IMR-90 (cell line): ENCODE results near the gene CNKSR3. TPM values are rescaled to one million over a fixed set of nuclear protein-coding genes. Genes with fewer than 3 reads are reported as not detected.

ENCODE experiments used
- ATAC-seq: fragments of 200-7000 bp; cut with Tn5 transposase; 2 replicates; pipeline ENCODE4 v1.9.1; 2020; ENCODE audit warnings: low read depth, mild to moderate bottlenecking, moderate library complexity
- BruUV-seq: library from RNA; stranded (reverse); fragments of 400-500 nt; replicated peaks from 2 replicates; lab custom pipeline; 2021; lab: Mats Ljungman, UMichigan
- CTCF ChIA-PET: fragments of 300-600 bp; formaldehyde crosslinking; extraction: SDS; loops from one replicate; lab custom pipeline; 2021; ENCODE audit warnings: antibody characterized with exemption; lab: Yijun Ruan, JAX
- POLR2A ChIA-PET: fragments of 300-600 bp; sonication (Branson Sonifier 250); formaldehyde crosslinking; loops from one replicate; lab custom pipeline; 2022; ENCODE audit warnings: antibody characterized with exemption; ENCODE audit not compliant: unreplicated experiment; lab: Charles Lee
- DNase-seq: peaks from one replicate; pipeline ENCODE4 v3.0.0; 2013
- H2AFZ ChIP-seq: replicated peaks from 2 replicates; pipeline ENCODE3; 2013; ENCODE audit warnings: low read length, mild to moderate bottlenecking; ENCODE audit not compliant: poor library complexity
- H2AK5ac ChIP-seq: 2 replicates; pipeline ENCODE4 v1.6.1; 2013; ENCODE audit warnings: low read depth, low read length, inconsistent platforms
- H2AK9ac ChIP-seq: replicated peaks from 2 replicates; pipeline ENCODE3; 2013; ENCODE audit warnings: mild to moderate bottlenecking, low read depth, low read length, moderate library complexity; ENCODE audit not compliant: poor library complexity
- H2BK120ac ChIP-seq: 2 replicates; pipeline ENCODE4 v1.6.1; 2013; ENCODE audit warnings: low read depth, low read length, inconsistent platforms
- H2BK15ac ChIP-seq: 3 replicates; pipeline ENCODE4 v1.6.1; 2013; ENCODE audit warnings: low read depth, low read length, inconsistent platforms
- H2BK20ac ChIP-seq: 2 replicates; pipeline ENCODE4 v1.6.1; 2013; ENCODE audit warnings: low read depth, mild to moderate bottlenecking, inconsistent platforms, low read length, moderate library complexity
- H2BK5ac ChIP-seq: 2 replicates; pipeline ENCODE4 v1.6.1; 2013; ENCODE audit warnings: mild to moderate bottlenecking, low read depth, low read length, inconsistent platforms; ENCODE audit not compliant: poor library complexity, severe bottlenecking
- H3K14ac ChIP-seq: replicated peaks from 2 replicates; pipeline ENCODE4 v1.6.1; 2013; ENCODE audit warnings: low read depth, low read length, inconsistent platforms
- H3K18ac ChIP-seq: 2 replicates; pipeline ENCODE4 v1.6.1; 2013; ENCODE audit warnings: low read depth, low read length, control low read depth
- H3K23ac ChIP-seq: 2 replicates; pipeline ENCODE4 v1.6.1; 2013; ENCODE audit warnings: low read depth, low read length, inconsistent platforms
- H3K27ac ChIP-seq: 2 replicates; pipeline ENCODE4 v1.5.1; 2013; ENCODE audit warnings: mild to moderate bottlenecking, control low read depth, low read length; ENCODE audit not compliant: insufficient read depth
- H3K27me3 ChIP-seq: 2 replicates; pipeline ENCODE4 v1.6.1; 2013; ENCODE audit warnings: low read length; ENCODE audit not compliant: control insufficient read depth, insufficient read depth
- H3K36me3 ChIP-seq: 2 replicates; pipeline ENCODE4 v1.6.1; 2013; ENCODE audit warnings: low read length, mixed read lengths; ENCODE audit not compliant: control insufficient read depth, insufficient read depth
- H3K4ac ChIP-seq: 2 replicates; pipeline ENCODE4 v1.6.1; 2013; ENCODE audit warnings: low read depth, low read length, inconsistent platforms
- H3K4me1 ChIP-seq: 2 replicates; pipeline ENCODE4 v1.6.1; 2013; ENCODE audit warnings: low read length, mixed read lengths; ENCODE audit not compliant: control insufficient read depth, insufficient read depth
- H3K4me2 ChIP-seq: 2 replicates; pipeline ENCODE4 v1.6.1; 2013; ENCODE audit warnings: low read depth, mild to moderate bottlenecking, control low read depth, low read length, moderate library complexity
- H3K4me3 ChIP-seq: 2 replicates; pipeline ENCODE4 v1.5.1; 2013; ENCODE audit warnings: low read depth, mild to moderate bottlenecking, control low read depth, low read length, moderate library complexity; ENCODE audit not compliant: insufficient read depth
- H3K56ac ChIP-seq: 2 replicates; pipeline ENCODE4 v1.6.1; 2013; ENCODE audit warnings: low read length, inconsistent platforms; ENCODE audit not compliant: insufficient read depth; ENCODE audit errors: extremely low read depth
- H3K79me1 ChIP-seq, 2 experiments: 2 replicates each; pipeline ENCODE4 v1.6.1; 2013; ENCODE audit warnings: low read length in 2 of 2, inconsistent platforms in 1 of 2, low read depth in 1 of 2
- H3K9ac ChIP-seq: 2 replicates; pipeline ENCODE4 v1.6.1; 2013; ENCODE audit warnings: low read depth, low read length, control low read depth
- H3K9me1 ChIP-seq: 2 replicates; pipeline ENCODE4 v1.6.1; 2013; ENCODE audit warnings: low read length, inconsistent platforms; ENCODE audit not compliant: insufficient read depth
- H3K9me3 ChIP-seq: 2 replicates; pipeline ENCODE4 v1.6.1; 2013; ENCODE audit warnings: low read length; ENCODE audit not compliant: control insufficient read depth, insufficient read depth
- H4K20me1 ChIP-seq: 2 replicates; pipeline ENCODE4 v1.6.1; 2013; ENCODE audit warnings: low read length, inconsistent platforms; ENCODE audit not compliant: insufficient read depth
- H4K5ac ChIP-seq: 2 replicates; pipeline ENCODE4 v1.6.1; 2013; ENCODE audit warnings: mild to moderate bottlenecking, low read depth, low read length, control low read depth
- H4K8ac ChIP-seq, 2 experiments: 2 replicates each; pipeline ENCODE4 v1.6.1; 2013; ENCODE audit warnings: low read depth in 2 of 2, low read length in 2 of 2, control low read depth in 1 of 2, inconsistent platforms in 1 of 2
- H4K91ac ChIP-seq: 2 replicates; pipeline ENCODE4 v1.6.1; 2013; ENCODE audit warnings: low read depth, low read length, inconsistent platforms; ENCODE audit not compliant: insufficient read depth
- CEBPB ChIP-seq: IDR thresholded peaks from 2 replicates; pipeline ENCODE4 v1.6.1; 2012; ENCODE audit warnings: low read depth, low read length, improper control_type of control experiment
- CHD1 ChIP-seq: IDR thresholded peaks from 2 replicates; pipeline ENCODE4 v1.6.1; 2012; ENCODE audit warnings: low read depth, low read length, improper control_type of control experiment
- FOS ChIP-seq: fragments of 150-350 bp; IDR thresholded peaks from 2 replicates; pipeline ENCODE4 v1.6.1; 2016; ENCODE audit warnings: low read depth, low read length
- MAFK ChIP-seq: IDR thresholded peaks from 2 replicates; pipeline ENCODE4 v1.6.1; 2012; ENCODE audit warnings: low read depth, low read length, improper control_type of control experiment
- MAZ ChIP-seq: IDR thresholded peaks from 2 replicates; pipeline ENCODE4 v1.6.1; 2012; ENCODE audit warnings: low read depth, mild to moderate bottlenecking, low read length, improper control_type of control experiment, moderate library complexity, borderline replicate concordance
- MXI1 ChIP-seq: IDR thresholded peaks from 2 replicates; pipeline ENCODE4 v1.6.1; 2012; ENCODE audit warnings: low read depth, mild to moderate bottlenecking, low read length, moderate library complexity, borderline replicate concordance
- POLR2A ChIP-seq: IDR thresholded peaks from 2 replicates; pipeline ENCODE4 v1.6.1; 2012; ENCODE audit warnings: mild to moderate bottlenecking, low read depth, low read length
- RAD21 ChIP-seq: IDR thresholded peaks from 2 replicates; pipeline ENCODE4 v1.6.1; 2012; ENCODE audit warnings: low read length, improper control_type of control experiment
- RCOR1 ChIP-seq: IDR thresholded peaks from 2 replicates; pipeline ENCODE4 v1.6.1; 2012; ENCODE audit warnings: mild to moderate bottlenecking, low read length, improper control_type of control experiment; ENCODE audit not compliant: insufficient replicate concordance
- RFX5 ChIP-seq: IDR thresholded peaks from 2 replicates; pipeline ENCODE4 v1.8.0; 2012; ENCODE audit warnings: low read depth, mild to moderate bottlenecking, low read length, moderate library complexity
- WGBS, 2 experiments: methylation state at CpG; one replicate each; pipeline versions ENCODE4 v1.1.5 to v1.1.7; 2013; ENCODE audit warnings: missing lambda C conversion rate in 2 of 2; ENCODE audit not compliant: insufficient read length in 1 of 2; ENCODE audit errors: extremely low coverage in 2 of 2; 5-methylcytosine and 5-hydroxymethylcytosine counted together
- dilution Hi-C: fragments of 300-500 bp; cut with HindIII; formaldehyde crosslinking; loops from one replicate; pipeline ENCODE4 v1.14.3; 2018; ENCODE audit warnings: low sequenced_read_pairs; ENCODE audit not compliant: unreplicated experiment
- in situ Hi-C: fragments of 300-500 bp; cut with MboI; formaldehyde crosslinking; loops from 3 replicates; pipeline ENCODE4 v1.14.3; 2019; ENCODE audit warnings: low sequenced_read_pairs, inconsistent platforms, mixed read lengths
- intact Hi-C: fragments of 100-400 bp; cut with micrococcal nuclease; formaldehyde crosslinking; loops from 2 replicates; pipeline ENCODE4 v1.10.0; 2022
- polyA plus RNA-seq, 3 experiments: library from polyadenylated mRNA; depleted of rRNA; stranded (reverse); fragments of >200 nt; gene quantifications; 2 replicates each; pipeline ENCODE4 v1.2.3, GENCODE V29; 2012; ENCODE audit warnings: low replicate concordance in 1 of 3
- total RNA-seq: library from RNA; depleted of rRNA; stranded (reverse); fragments of >200 nt; gene quantifications from 2 replicates; pipeline ENCODE4 v1.2.3, GENCODE V29; 2012
- TF ChIP-seq, protein P1 (sequence below): conservative IDR thresholded peaks from 2 replicates; pipeline ENCODE4 v1.5.1; 2012; ENCODE audit warnings: mild to moderate bottlenecking, low read depth, low read length, improper control_type of control experiment

The CNKSR3 gene
- total and polyA plus RNA-seq, 2 of the 4 experiments (the other 2 are of a cell fraction): 6.7 to 15.8 TPM

DNA sequence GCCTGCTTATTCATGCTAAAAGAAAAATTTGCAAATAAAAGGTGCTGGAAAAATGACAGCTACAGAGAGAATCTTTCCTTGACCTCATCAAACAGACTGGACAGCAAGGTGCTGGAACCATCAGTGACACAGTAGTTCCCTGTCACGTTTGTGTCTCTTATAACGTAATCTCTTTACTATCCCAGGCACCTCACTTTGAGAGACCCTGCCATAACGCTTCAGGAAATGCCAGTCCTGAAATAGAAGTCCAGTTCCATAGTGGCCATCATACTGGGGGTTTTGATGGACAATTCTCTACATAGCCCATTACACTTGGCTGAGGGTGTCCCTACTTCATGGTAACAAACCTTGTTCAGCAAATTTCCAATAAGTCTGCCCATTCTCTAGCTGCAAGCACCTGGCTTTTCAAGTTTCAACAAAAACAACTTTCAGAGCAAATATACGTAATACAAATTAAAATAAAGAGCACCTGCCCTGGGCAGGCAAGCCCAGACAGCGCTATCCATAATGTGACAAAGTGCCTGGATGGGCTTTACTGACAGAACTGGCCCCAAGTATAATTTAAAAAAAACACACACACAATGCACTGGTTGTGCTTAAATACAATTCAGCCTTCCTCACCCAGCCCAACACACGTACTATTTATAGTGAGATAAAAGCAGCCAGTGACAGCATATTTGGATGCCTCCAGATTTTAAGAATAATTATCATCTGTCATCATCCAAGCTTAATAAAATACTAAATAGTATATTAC lies 38.7 kb downstream of the CNKSR3 start:
- H3K79me1 ChIP-seq: peaks cover 36 to 68% of the 10 kb centered on the region in 2 experiments
- H3K56ac ChIP-seq: no peak overlapping the region
- TF ChIP-seq RAD21 (no peak), POLR2A (no peak), CEBPB (no peak), RFX5 (no peak), RCOR1 (no peak), CHD1 (no peak), FOS (no peak), MAFK (no peak), MXI1 (no peak), MAZ (no peak)
- TF ChIP-seq, protein P1, sequence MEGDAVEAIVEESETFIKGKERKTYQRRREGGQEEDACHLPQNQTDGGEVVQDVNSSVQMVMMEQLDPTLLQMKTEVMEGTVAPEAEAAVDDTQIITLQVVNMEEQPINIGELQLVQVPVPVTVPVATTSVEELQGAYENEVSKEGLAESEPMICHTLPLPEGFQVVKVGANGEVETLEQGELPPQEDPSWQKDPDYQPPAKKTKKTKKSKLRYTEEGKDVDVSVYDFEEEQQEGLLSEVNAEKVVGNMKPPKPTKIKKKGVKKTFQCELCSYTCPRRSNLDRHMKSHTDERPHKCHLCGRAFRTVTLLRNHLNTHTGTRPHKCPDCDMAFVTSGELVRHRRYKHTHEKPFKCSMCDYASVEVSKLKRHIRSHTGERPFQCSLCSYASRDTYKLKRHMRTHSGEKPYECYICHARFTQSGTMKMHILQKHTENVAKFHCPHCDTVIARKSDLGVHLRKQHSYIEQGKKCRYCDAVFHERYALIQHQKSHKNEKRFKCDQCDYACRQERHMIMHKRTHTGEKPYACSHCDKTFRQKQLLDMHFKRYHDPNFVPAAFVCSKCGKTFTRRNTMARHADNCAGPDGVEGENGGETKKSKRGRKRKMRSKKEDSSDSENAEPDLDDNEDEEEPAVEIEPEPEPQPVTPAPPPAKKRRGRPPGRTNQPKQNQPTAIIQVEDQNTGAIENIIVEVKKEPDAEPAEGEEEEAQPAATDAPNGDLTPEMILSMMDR: no peak
- ChIA-PET CTCF (no interaction called here), POLR2A (no interaction called here)
- no peak overlapping the region for H3K4me3 ChIP-seq
- no peak overlapping the region for H4K91ac ChIP-seq
- H2BK15ac ChIP-seq: no peak overlapping the region
- dilution Hi-C loops (no loop called here), in situ Hi-C loops (no loop called here), intact Hi-C loops (no loop called here)
- DNase-seq (no peak), ATAC-seq (no peak)
- BruUV-seq: no TSS peak
- no peak overlapping the region for H2BK20ac ChIP-seq
- H2BK120ac ChIP-seq: no peak overlapping the region
- H3K18ac ChIP-seq: no peak overlapping the region
- no peak overlapping the region for H4K8ac ChIP-seq
- H3K23ac ChIP-seq: no peak overlapping the region
- no peak overlapping the region for H3K27ac ChIP-seq
- H2AFZ ChIP-seq: no peak overlapping the region
- H3K4ac ChIP-seq: no peak overlapping the region
- H3K36me3 ChIP-seq: no peaks in the 10 kb centered on the region
- H2AK5ac ChIP-seq: no peak overlapping the region
- no peak overlapping the region for H2AK9ac ChIP-seq
- H3K4me1 ChIP-seq: peaks cover 5% of the 10 kb centered on the region
- no peaks in the 10 kb centered on the region for H3K27me3 ChIP-seq
- H4K5ac ChIP-seq: no peak overlapping the region
- 100% methylated on average over 1 of the region's 6 CpGs; no CpG with 5 or more reads in 1 of the 2 experiments for WGBS, 2 experiments
- H3K14ac ChIP-seq: no peak overlapping the region
- H3K9me3 ChIP-seq: no peaks in the 10 kb centered on the region; the same call in 1 of the 2 replicates
- no peak overlapping the region for H3K4me2 ChIP-seq
- H3K9ac ChIP-seq: no peak overlapping the region
- H3K9me1 ChIP-seq: peaks cover 12% of the 10 kb centered on the region
- H2BK5ac ChIP-seq: no peak overlapping the region
- H4K20me1 ChIP-seq: no peaks in the 10 kb centered on the region; the same call in 1 of the 2 replicates
